Nephron (organoid): ENCODE results near the gene SORL1.
A peak's percentile ranks its signal among the peaks of the same experiment; 100 is the strongest.

Experiments used
- H3K27ac Mint-ChIP-seq, 3 experiments: 2 replicates each; pipeline ENCODE4 v1.8.0; 2020; ENCODE audit warnings: mixed read lengths in 3 of 3, mild to moderate bottlenecking in 2 of 3, moderate library complexity in 1 of 3
- H3K27me3 Mint-ChIP-seq: 2 replicates; pipeline ENCODE4 v1.8.0; 2021; ENCODE audit warnings: low read depth, mild to moderate bottlenecking, moderate library complexity, mixed read lengths
- H3K36me3 Mint-ChIP-seq: 2 replicates; pipeline ENCODE4 v1.8.0; 2020; ENCODE audit warnings: low read depth, mixed read lengths
- H3K4me1 Mint-ChIP-seq: 2 replicates; pipeline ENCODE4 v1.8.0; 2020; ENCODE audit warnings: mixed read lengths
- H3K4me3 Mint-ChIP-seq, 3 experiments: 2 replicates each; pipeline ENCODE4 v1.8.0; 2020; ENCODE audit warnings: mild to moderate bottlenecking in 3 of 3, mixed read lengths in 3 of 3, moderate library complexity in 2 of 3
- H3K9me3 Mint-ChIP-seq: 2 replicates; pipeline ENCODE4 v1.8.0; 2020; ENCODE audit warnings: mixed read lengths
- CTCF ChIP-seq, 3 experiments: fragments of 200-600 bp; sonication (generic); IDR thresholded peaks; one replicate each; pipeline ENCODE4 v1.5.0; 2021; ENCODE audit warnings: antibody characterized with exemption in 3 of 3; ENCODE audit not compliant: unreplicated experiment in 3 of 3

The SORL1 gene

GRCh38 chr11:121451178-121451985 lies 732 bp upstream of the SORL1 start:
- H3K9me3 Mint-ChIP-seq: no peaks in the 10 kb centered on the region

GRCh38 chr11:121452609-121453150 lies 566 bp downstream of the SORL1 start, which contains the start of gene SORL1-AS1:
Gene SORL1-AS1 (minus strand): TSS chr11:121452967.
- Mint-ChIP-seq H3K36me3 (no peaks in the 10 kb centered on the region), H3K27ac (peak within 1 kb of the TSS; percentile 70 to 78 (median 73)), H3K27me3 (peaks cover 64% of the 10 kb centered on the region), H3K4me3 (peak within 1 kb of the TSS; percentile 96 to 97 (median 97)), H3K9me3 (no peaks in the 10 kb centered on the region), H3K4me1 (peaks cover 9% of the 10 kb centered on the region)
- TF ChIP-seq CTCF (IDR thresholded peaks at IDR 0.05; ENCODE audit: unreplicated experiment in 3 of 3): no peak

More at GRCh38 chr11:121451178-121451985, 732 bp upstream of the SORL1 start:
- Mint-ChIP-seq H3K27ac (peak overlapping the region; percentile 40 to 70 (median 52)), H3K27me3 (peaks cover 59% of the 10 kb centered on the region), H3K4me3 (peak overlapping the region; percentile 67 to 97 (median 73)), H3K4me1 (peaks cover 14% of the 10 kb centered on the region), H3K36me3 (no peaks in the 10 kb centered on the region)
- TF ChIP-seq CTCF (IDR thresholded peaks at IDR 0.05; ENCODE audit: unreplicated experiment in 3 of 3): no peak

- no peak for TF ChIP-seq CTCF (IDR thresholded peaks at IDR 0.05; ENCODE audit: unreplicated experiment in 3 of 3)
- no peaks in the 10 kb centered on the region for H3K36me3 Mint-ChIP-seq
Measured at GRCh38 chr11:121453589-121454299, 1.6 kb downstream of the SORL1 start.

GRCh38 chr11:121455115-121455514 lies 3.0 kb downstream of the SORL1 start:
- Mint-ChIP-seq H3K9me3 (no peaks in the 10 kb centered on the region), H3K4me1 (peaks cover 15% of the 10 kb centered on the region), H3K36me3 (no peaks in the 10 kb centered on the region), H3K27ac (no peak overlapping the region), H3K4me3 (peak overlapping the region in 2 of 3 experiments; percentile 71 to 72), H3K27me3 (peaks cover 59% of the 10 kb centered on the region)
- TF ChIP-seq CTCF (IDR thresholded peaks at IDR 0.05; ENCODE audit: unreplicated experiment in 3 of 3): no peak

More at GRCh38 chr11:121453589-121454299, 1.6 kb downstream of the SORL1 start:
- Mint-ChIP-seq H3K27ac (peak overlapping the region in 1 of 3 experiments; percentile 78), H3K4me1 (peaks cover 9% of the 10 kb centered on the region), H3K27me3 (peaks cover 65% of the 10 kb centered on the region), H3K4me3 (peak overlapping the region; percentile 71 to 97 (median 72)), H3K9me3 (no peaks in the 10 kb centered on the region)

GRCh38 chr11:121456151-121456550 lies 4.0 kb downstream of the SORL1 start:
- Mint-ChIP-seq H3K27ac (peak overlapping the region in 1 of 3 experiments; percentile 45), H3K9me3 (no peaks in the 10 kb centered on the region), H3K4me1 (peaks cover 15% of the 10 kb centered on the region), H3K36me3 (no peaks in the 10 kb centered on the region), H3K4me3 (peak overlapping the region in 2 of 3 experiments; percentile 18 to 65), H3K27me3 (peaks cover 49% of the 10 kb centered on the region)
- TF ChIP-seq CTCF (IDR thresholded peaks at IDR 0.05; ENCODE audit: unreplicated experiment in 3 of 3): no peak
